Glutamatergic neuron (in vitro differentiated cells): ENCODE data around the gene CRIM1. TPM values are rescaled to one million over a fixed set of nuclear protein-coding genes. Genes with fewer than 3 reads are reported as not detected.

Source experiments
- DNase-seq: peaks from one replicate; pipeline ENCODE4 v3.0.0; 2022
- H3K27ac Mint-ChIP-seq: one replicate; pipeline ENCODE4 v1.8.0; 2020; ENCODE audit warnings: mild to moderate bottlenecking, mixed read lengths, inconsistent platforms; ENCODE audit not compliant: unreplicated experiment
- H3K27me3 Mint-ChIP-seq: one replicate; pipeline ENCODE4 v1.8.0; 2020; ENCODE audit warnings: mild to moderate bottlenecking, moderate library complexity, mixed read lengths, inconsistent platforms; ENCODE audit not compliant: unreplicated experiment
- H3K36me3 Mint-ChIP-seq: one replicate; pipeline ENCODE4 v1.8.0; 2020; ENCODE audit warnings: mild to moderate bottlenecking, mixed read lengths, inconsistent platforms; ENCODE audit not compliant: unreplicated experiment
- H3K4me1 Mint-ChIP-seq: one replicate; pipeline ENCODE4 v1.8.0; 2020; ENCODE audit warnings: mild to moderate bottlenecking, low read depth, mixed read lengths, inconsistent platforms; ENCODE audit not compliant: unreplicated experiment
- H3K4me3 Mint-ChIP-seq: one replicate; pipeline ENCODE4 v1.8.0; 2020; ENCODE audit warnings: mild to moderate bottlenecking, mixed read lengths, inconsistent platforms; ENCODE audit not compliant: unreplicated experiment
- H3K9me3 Mint-ChIP-seq: one replicate; pipeline ENCODE4 v1.8.0; 2020; ENCODE audit warnings: mild to moderate bottlenecking, moderate library complexity, mixed read lengths, inconsistent platforms; ENCODE audit not compliant: unreplicated experiment
- total RNA-seq: library from RNA; stranded (reverse); fragmentation: NEBNext Ultra II Directional; extraction: Animal tissue kit (Norgen Biotek cat#: 25700); gene quantifications from one replicate; pipeline ENCODE4 v1.2.1, GENCODE V29; 2021; ENCODE audit not compliant: unreplicated experiment
- TF ChIP-seq, protein P1 (sequence below): fragments of 200-600 bp; sonication (generic); IDR thresholded peaks from one replicate; pipeline ENCODE4 v1.5.0; 2021; ENCODE audit not compliant: partially characterized antibody, unreplicated experiment

CRIM1 gene
- total RNA-seq, 1 donor from 2014 or later: 35.7 TPM

DNA sequence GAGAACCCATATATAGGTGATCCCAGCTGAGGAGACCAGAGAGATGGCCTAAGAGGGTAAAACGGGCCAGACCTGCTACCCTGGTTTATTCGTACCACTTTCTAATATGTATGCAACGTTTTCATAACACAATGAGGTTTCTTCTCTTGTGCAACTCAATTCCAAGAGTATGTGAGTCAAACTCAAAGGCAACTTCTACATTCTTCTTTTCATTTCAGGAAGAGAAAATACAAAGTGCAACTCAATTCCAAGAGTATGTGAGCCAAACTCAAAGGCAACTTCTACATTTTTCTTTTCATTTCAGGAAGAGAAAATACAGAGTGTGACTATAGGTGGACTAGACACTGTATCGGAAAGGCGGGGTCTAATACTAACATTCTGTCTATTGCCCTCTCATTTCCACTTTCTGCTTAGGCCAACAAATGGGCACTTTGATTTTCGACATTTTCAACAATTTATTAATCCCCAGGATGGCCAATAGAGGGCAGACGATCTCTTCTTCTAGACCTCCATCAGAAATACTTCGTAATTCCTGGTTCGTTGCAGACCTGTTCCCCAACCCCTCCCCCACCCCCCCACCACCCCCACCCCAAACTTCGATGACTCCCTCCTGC lies 3.7 kb upstream of the CRIM1 start:
- Mint-ChIP-seq H3K27ac (no peak overlapping the region), H3K4me3 (no peak overlapping the region), H3K36me3 (no peaks in the 10 kb centered on the region), H3K4me1 (peaks cover 10% of the 10 kb centered on the region), H3K27me3 (peaks cover 4% of the 10 kb centered on the region), H3K9me3 (peaks cover 8% of the 10 kb centered on the region)
- TF ChIP-seq, protein P1, sequence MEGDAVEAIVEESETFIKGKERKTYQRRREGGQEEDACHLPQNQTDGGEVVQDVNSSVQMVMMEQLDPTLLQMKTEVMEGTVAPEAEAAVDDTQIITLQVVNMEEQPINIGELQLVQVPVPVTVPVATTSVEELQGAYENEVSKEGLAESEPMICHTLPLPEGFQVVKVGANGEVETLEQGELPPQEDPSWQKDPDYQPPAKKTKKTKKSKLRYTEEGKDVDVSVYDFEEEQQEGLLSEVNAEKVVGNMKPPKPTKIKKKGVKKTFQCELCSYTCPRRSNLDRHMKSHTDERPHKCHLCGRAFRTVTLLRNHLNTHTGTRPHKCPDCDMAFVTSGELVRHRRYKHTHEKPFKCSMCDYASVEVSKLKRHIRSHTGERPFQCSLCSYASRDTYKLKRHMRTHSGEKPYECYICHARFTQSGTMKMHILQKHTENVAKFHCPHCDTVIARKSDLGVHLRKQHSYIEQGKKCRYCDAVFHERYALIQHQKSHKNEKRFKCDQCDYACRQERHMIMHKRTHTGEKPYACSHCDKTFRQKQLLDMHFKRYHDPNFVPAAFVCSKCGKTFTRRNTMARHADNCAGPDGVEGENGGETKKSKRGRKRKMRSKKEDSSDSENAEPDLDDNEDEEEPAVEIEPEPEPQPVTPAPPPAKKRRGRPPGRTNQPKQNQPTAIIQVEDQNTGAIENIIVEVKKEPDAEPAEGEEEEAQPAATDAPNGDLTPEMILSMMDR: peak; percentile 63
- DNase-seq: no peak

DNA sequence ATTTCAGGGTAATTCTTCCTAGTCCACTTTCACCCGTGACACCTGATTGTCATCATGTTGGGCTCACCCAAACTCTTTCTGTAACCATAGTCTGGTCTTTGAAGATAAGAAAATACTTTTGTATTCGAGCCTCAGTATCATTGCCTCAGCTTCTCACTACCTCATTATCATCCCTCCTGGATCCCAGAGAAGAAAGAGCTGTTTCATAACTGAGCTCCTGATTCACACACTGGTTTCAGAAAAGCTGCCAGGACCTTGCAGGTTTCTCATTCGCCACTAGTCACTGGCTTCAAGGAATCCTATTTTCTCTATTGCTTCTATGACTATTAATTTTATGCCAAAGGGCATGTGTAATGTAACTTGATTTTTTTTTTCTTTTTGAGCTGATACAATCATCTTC lies 2.9 kb upstream of the CRIM1 start:
- Mint-ChIP-seq H3K4me1 (peaks cover 10% of the 10 kb centered on the region), H3K36me3 (no peaks in the 10 kb centered on the region), H3K27me3 (peaks cover 12% of the 10 kb centered on the region), H3K9me3 (peaks cover 13% of the 10 kb centered on the region), H3K4me3 (no peak overlapping the region), H3K27ac (no peak overlapping the region)
- TF ChIP-seq, protein P1: no peak
- DNase-seq: no peak

DNA sequence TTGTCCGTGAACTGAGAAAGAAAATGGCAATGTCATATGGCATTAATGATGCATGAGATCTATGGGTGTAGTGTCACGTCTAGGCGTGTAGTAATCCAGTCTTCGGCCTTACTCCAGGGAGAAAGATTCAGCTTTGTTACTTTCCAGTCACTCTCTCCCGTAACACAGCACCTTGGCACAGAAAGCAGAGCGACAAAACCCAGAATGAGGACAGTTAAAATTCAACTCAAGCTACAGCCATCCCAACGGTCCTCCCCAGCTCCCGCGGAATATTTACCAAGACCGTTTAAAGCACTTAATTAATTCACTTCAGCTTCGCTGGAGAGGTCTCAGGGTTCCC lies 797 bp upstream of the CRIM1 start:
- H3K4me3 Mint-ChIP-seq: peak overlapping the region; percentile 84
- peaks cover 13% of the 10 kb centered on the region for H3K9me3 Mint-ChIP-seq
- H3K36me3 Mint-ChIP-seq: no peaks in the 10 kb centered on the region
- DNase-seq: no peak
- H3K27me3 Mint-ChIP-seq: peaks cover 16% of the 10 kb centered on the region
- peaks cover 14% of the 10 kb centered on the region for H3K4me1 Mint-ChIP-seq
- peak overlapping the region; percentile 81 for H3K27ac Mint-ChIP-seq
- TF ChIP-seq, protein P1: no peak

DNA sequence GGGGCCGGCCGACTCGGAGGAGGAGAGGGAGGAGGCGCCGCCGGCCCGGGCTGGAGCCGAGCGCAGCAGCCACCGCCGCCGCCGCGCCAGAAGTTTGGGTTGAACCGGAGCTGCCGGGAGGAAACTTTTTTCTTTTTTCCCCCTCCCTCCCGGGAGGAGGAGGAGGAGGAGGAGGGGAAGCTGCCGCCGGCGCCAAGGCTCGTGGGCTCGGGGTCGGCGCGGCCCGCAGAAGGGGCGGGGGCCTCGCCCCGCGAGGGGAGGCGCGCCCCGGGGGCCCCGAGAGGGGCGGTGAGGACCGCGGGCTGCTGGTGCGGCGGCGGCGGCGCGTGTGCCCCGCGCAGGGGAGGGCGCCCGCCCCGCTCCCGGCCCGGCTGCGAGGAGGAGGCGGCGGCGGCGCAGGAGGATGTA lies 316 bp downstream of the CRIM1 start:
- Mint-ChIP-seq H3K27me3 (peaks cover 16% of the 10 kb centered on the region), H3K4me1 (peaks cover 21% of the 10 kb centered on the region), H3K4me3 (no peak overlapping the region), H3K36me3 (no peaks in the 10 kb centered on the region), H3K9me3 (peaks cover 13% of the 10 kb centered on the region), H3K27ac (no peak overlapping the region)
- TF ChIP-seq, protein P1: no peak
- no peak for DNase-seq

DNA sequence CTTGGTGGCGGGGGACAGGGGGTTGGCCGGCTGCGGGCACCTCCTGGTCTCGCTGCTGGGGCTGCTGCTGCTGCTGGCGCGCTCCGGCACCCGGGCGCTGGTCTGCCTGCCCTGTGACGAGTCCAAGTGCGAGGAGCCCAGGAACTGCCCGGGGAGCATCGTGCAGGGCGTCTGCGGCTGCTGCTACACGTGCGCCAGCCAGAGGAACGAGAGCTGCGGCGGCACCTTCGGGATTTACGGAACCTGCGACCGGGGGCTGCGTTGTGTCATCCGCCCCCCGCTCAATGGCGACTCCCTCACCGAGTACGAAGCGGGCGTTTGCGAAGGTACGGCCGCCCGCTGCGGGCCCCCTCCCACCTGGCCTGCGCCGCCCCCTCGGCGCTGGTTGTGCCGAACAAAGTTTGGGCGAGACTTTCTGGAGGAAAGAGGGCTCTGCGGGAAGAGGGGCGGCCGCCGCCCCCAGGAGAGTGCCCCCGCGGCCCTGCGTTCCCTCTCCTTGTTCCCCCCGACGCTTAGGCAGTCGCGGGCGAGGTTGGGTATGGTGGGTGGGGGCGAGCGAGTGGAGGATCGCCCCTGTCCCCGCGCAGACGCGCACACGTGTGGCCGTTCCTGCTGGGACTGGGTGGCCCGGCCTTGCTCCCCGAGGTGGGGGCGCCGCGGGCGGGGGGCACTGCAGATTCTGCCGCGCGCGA lies 866 bp downstream of the CRIM1 start:
- H3K4me3 Mint-ChIP-seq: peak overlapping the region; percentile 78
- no peaks in the 10 kb centered on the region for H3K36me3 Mint-ChIP-seq
- no peak overlapping the region for H3K27ac Mint-ChIP-seq
- DNase-seq: peak; percentile 74
- TF ChIP-seq, protein P1: no peak
- peaks cover 13% of the 10 kb centered on the region for H3K9me3 Mint-ChIP-seq
- peaks cover 16% of the 10 kb centered on the region for H3K27me3 Mint-ChIP-seq
- peaks cover 21% of the 10 kb centered on the region for H3K4me1 Mint-ChIP-seq
